Activated naive CD4-positive, alpha-beta T cell treated with anti-CD3 and anti-CD28 coated beads, Interleukin-2, amount 10 ng/mL, durations not matched to agents 7 days and 5 days (primary cell): Measurements from ENCODE around the gene RNASEH1.
A peak's percentile ranks its signal among the peaks of the same experiment; 100 is the strongest.

Experiments used
- CTCF ChIA-PET: fragments of 350-600 bp; sonication (Branson Sonifier 250); formaldehyde crosslinking; loops from one replicate; lab custom pipeline; 2021; ENCODE audit warnings: antibody characterized with exemption; lab: Charles Lee
- DNase-seq: peaks from one replicate; pipeline ENCODE4 v3.0.0-alpha.2; 2020
- H3K27ac Mint-ChIP-seq: one replicate; pipeline ENCODE4 v1.8.0; 2021; ENCODE audit warnings: mild to moderate bottlenecking, moderate library complexity, mixed read lengths
- H3K27me3 Mint-ChIP-seq: one replicate; pipeline ENCODE4 v1.8.0; 2021; ENCODE audit warnings: mild to moderate bottlenecking, mixed read lengths
- H3K36me3 Mint-ChIP-seq: one replicate; pipeline ENCODE4 v1.8.0; 2021; ENCODE audit warnings: mixed read lengths
- H3K4me1 Mint-ChIP-seq: one replicate; pipeline ENCODE4 v1.8.0; 2021; ENCODE audit warnings: mixed read lengths
- H3K4me3 Mint-ChIP-seq: one replicate; pipeline ENCODE4 v1.8.0; 2021; ENCODE audit warnings: mild to moderate bottlenecking, moderate library complexity, mixed read lengths
- H3K9me3 Mint-ChIP-seq: one replicate; pipeline ENCODE4 v1.8.0; 2021; ENCODE audit warnings: mixed read lengths

The RNASEH1 gene

GRCh38 chr2:3547915-3548314 lies 10.2 kb downstream of the RNASEH1 start:
- CTCF ChIA-PET: no interaction called here
- peaks cover 2% of the 10 kb centered on the region for H3K4me1 Mint-ChIP-seq
- no peak overlapping the region for H3K27ac Mint-ChIP-seq
- H3K9me3 Mint-ChIP-seq: no peaks in the 10 kb centered on the region
- H3K27me3 Mint-ChIP-seq: no peaks in the 10 kb centered on the region
- DNase-seq: no peak
- peaks cover 57% of the 10 kb centered on the region for H3K36me3 Mint-ChIP-seq
- H3K4me3 Mint-ChIP-seq: no peak overlapping the region

DNA sequence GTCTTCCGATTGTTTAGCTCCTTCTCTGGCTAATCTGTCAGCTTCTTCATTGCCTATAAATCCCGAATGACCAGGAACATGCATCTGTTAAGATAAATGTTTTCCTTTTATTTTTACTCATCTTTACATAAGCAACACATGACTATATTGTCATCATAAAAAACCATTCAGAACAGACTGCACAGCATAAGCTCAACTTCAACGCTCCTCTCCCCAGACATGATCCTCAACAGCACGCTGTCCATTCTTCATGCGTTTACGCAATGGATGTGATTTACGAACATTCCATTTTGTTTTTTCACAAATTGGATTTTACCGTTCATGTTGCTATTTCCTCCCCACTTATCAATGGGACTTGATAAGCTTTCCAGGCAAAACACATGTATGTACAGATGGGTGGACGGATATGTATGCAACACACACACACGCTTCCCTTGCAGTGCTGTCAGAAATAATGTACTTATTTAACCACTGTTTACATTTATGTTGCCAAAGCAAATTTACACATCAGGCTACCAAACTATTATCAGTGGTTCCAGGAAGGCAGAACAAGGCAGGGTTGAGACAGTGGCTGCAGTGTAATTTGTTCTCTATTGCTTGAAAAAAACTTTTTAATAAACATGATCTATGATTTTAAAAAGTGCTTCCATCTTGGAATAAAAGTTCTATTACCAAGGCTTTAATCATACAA lies 12.2 kb downstream of the RNASEH1 start:
- Mint-ChIP-seq H3K9me3 (no peaks in the 10 kb centered on the region), H3K36me3 (peaks cover 66% of the 10 kb centered on the region), H3K27ac (no peak overlapping the region), H3K27me3 (no peaks in the 10 kb centered on the region), H3K4me3 (no peak overlapping the region), H3K4me1 (no peaks in the 10 kb centered on the region)
- CTCF ChIA-PET: interaction anchor here (1.1 kb wide), 1 partner anchor 8 kb away, joined by 3 read pairs; no protein-coding TSS in a partner anchor
- no peak for DNase-seq

- no peak overlapping the region for H3K27ac Mint-ChIP-seq
- no peaks in the 10 kb centered on the region for H3K27me3 Mint-ChIP-seq
- no peaks in the 10 kb centered on the region for H3K4me1 Mint-ChIP-seq
- no peak for DNase-seq
- H3K4me3 Mint-ChIP-seq: no peak overlapping the region
- no peaks in the 10 kb centered on the region for H3K9me3 Mint-ChIP-seq
- peaks cover 47% of the 10 kb centered on the region for H3K36me3 Mint-ChIP-seq
- CTCF ChIA-PET: no interaction called here
Measured at GRCh38 chr2:3543023-3543683, 15.0 kb downstream of the RNASEH1 start.

DNA sequence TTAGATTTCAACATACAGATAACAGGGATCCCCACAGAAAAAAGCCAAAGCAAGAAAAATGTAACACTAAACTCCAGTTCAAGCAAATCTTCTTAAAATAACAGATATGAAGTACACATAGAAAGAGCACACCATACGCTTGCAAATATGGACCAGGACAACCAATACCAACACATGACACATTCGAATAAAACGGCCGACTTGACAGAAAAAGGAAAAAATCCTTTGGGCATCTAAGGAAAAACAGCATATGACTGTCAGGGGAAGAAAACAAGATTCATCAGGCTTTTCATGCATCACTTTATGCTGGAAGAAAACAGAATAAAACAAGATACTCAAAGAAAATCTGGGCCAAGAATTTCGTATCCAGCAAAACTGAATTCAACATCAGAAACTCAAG lies 16.0 kb downstream of the RNASEH1 start:
- Mint-ChIP-seq H3K27me3 (no peaks in the 10 kb centered on the region), H3K27ac (no peak overlapping the region), H3K4me3 (no peak overlapping the region), H3K36me3 (peaks cover 41% of the 10 kb centered on the region), H3K4me1 (no peaks in the 10 kb centered on the region), H3K9me3 (no peaks in the 10 kb centered on the region)
- no peak for DNase-seq
- CTCF ChIA-PET: no interaction called here

DNA sequence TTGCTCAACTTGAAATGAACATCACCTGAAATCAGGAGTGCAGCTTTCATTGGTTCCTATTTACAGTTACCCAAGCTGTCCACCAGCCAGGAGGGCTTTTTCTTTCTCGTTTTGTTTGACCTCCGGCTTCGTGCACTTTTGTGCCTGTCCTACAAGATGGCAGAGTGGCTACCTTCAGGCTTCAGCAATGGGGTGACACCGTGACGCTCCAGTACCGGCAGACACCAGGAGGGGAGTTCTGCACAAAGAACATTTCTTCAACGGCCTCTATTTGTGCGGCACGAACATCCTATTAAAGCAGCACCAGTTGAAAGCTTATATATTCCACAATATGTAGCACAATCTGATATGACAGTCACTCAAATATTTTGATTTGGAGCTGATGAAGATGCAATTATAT lies 18.3 kb downstream of the RNASEH1 start:
- Mint-ChIP-seq H3K9me3 (no peaks in the 10 kb centered on the region), H3K36me3 (peaks cover 28% of the 10 kb centered on the region), H3K4me3 (no peak overlapping the region), H3K27ac (no peak overlapping the region), H3K4me1 (peaks cover 5% of the 10 kb centered on the region), H3K27me3 (no peaks in the 10 kb centered on the region)
- CTCF ChIA-PET: no interaction called here
- DNase-seq: no peak

DNA sequence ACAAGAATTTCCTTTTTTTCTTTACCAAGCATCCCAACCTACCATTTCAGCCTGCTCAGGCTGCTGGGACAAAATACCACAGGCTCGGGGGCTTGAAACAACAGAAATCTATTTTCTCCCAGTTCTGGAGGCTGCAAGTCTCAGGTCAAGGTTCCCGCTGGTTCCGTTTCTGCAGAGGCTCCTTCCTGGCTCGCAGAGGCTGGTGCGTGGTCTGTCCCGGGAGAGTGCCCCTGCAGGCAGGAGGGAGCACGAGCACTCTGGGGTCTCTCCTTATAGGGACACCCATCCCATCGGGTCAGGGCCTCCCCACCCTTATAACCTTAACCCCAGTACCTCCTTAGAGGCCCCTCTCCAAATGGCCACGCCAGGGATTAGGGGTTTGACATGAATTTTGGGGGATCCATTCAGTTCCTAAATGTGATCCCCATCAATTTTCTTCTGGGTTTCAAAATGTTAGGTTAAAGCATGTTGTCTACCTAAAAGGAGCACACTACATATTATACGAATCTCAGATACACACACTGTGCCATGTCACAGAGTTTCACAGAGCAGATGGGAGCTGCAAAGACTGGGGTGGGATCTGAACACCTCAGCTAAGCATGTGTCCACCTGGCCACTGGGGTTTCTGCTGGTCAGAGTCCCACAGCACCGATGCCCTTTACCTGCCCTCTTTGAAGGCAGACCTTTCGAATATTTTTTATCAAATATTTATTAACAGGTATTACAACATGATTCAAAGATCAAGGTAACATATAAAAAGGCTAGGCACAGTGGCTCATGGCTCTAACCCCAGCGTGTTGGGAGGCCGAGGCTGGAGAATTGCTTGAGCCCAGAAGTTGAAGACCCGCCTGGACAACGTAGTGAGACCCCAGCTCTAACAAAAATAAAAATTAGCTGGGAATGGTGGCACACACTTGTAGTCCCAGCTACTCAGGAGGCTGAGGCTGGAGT lies 21.2 kb downstream of the RNASEH1 start:
- DNase-seq: peak; percentile 34
- Mint-ChIP-seq H3K9me3 (no peaks in the 10 kb centered on the region), H3K27ac (peak overlapping the region; percentile 77), H3K4me1 (peaks cover 5% of the 10 kb centered on the region), H3K27me3 (no peaks in the 10 kb centered on the region), H3K36me3 (peaks cover 10% of the 10 kb centered on the region), H3K4me3 (peak overlapping the region; percentile 70)
- CTCF ChIA-PET: interaction anchor here (2.0 kb wide), 1 partner anchor 12 kb away, joined by 7 read pairs; no protein-coding TSS in a partner anchor

DNA sequence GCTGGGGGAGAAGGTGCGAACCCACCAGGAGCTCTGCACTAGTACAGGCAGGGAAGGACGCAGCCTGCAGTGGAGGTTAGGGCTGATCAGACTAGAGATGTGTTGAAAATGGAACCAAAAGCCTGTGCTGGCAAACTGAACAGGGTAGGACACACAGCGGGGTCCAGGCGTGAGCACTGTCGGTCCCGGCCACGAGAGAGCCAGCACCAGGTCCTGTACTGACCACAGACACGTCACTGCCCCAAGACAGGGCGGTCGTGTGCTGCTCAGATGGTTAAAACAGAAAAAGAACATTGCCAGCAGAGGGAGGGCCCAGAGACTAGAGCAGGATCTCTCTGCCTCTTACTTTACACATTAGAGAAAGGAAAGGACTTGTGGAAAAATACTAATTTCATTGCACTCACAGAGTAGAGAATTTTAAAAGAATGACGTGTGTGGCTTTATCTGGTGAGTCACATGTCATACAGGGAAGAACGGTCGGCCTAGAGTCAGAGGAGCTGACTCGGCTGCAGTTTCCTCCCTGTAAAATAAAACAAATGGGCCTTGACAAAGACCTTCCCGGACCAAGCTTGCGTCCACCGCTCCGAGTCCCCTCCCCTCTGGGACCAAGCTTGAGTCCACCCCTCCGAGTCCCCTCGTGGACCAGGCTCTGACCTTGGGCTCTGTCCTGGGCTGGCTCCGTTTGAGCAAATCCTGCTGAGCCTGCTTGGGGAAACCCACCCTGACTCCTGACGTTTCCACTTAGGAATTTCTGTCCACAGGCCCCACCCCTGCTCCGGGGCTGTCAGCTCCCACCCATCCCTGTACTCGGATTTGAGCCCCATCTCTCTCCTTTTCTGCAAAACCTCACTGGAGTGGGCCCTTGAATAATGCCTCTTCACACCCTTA lies 22.1 kb downstream of the RNASEH1 start:
- no peaks in the 10 kb centered on the region for H3K27me3 Mint-ChIP-seq
- H3K4me3 Mint-ChIP-seq: peak overlapping the region; percentile 70
- peaks cover 5% of the 10 kb centered on the region for H3K4me1 Mint-ChIP-seq
- H3K36me3 Mint-ChIP-seq: peaks cover 3% of the 10 kb centered on the region
- no peak for DNase-seq
- CTCF ChIA-PET: interaction anchor here (2.0 kb wide), 1 partner anchor 11 kb away, joined by 7 read pairs; no protein-coding TSS in a partner anchor
- H3K9me3 Mint-ChIP-seq: no peaks in the 10 kb centered on the region
- H3K27ac Mint-ChIP-seq: peak overlapping the region; percentile 77

- CTCF ChIA-PET: interaction anchor here (2.0 kb wide), 1 partner anchor 11 kb away, joined by 7 read pairs; no protein-coding TSS in a partner anchor
- Mint-ChIP-seq H3K27ac (no peak overlapping the region), H3K36me3 (peaks cover 3% of the 10 kb centered on the region), H3K9me3 (no peaks in the 10 kb centered on the region), H3K4me3 (peak overlapping the region; percentile 70), H3K27me3 (no peaks in the 10 kb centered on the region), H3K4me1 (peaks cover 5% of the 10 kb centered on the region)
- no peak for DNase-seq
Measured at GRCh38 chr2:3535467-3535793, 22.7 kb downstream of the RNASEH1 start.

GRCh38 chr2:3534251-3534814 lies 23.8 kb downstream of the RNASEH1 start:
- Mint-ChIP-seq H3K27ac (no peak overlapping the region), H3K9me3 (no peaks in the 10 kb centered on the region), H3K36me3 (peaks cover under 1% of the 10 kb centered on the region), H3K4me3 (no peak overlapping the region), H3K27me3 (peaks cover 4% of the 10 kb centered on the region), H3K4me1 (peaks cover 5% of the 10 kb centered on the region)
- no peak for DNase-seq
- CTCF ChIA-PET: no interaction called here

DNA sequence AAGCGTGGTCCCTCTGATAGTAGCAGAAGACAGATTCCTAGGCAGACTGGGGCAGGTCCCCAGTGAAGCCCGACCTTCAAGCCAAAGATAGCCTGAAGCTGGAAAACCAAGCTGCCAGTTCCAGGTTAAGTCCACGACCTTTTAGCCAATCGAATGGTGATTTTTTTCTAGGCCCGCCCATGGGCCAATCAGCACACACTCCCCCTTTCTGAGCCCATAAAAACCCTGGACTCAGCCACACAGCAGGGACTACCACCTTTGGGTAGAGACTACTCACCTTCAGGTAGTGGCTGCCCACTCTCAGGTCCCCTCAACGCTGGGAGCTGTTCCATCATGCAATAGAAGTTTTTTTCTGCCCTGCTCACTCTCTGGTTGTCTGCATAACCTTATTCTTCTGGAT lies 24.3 kb downstream of the RNASEH1 start:
- no peak overlapping the region for H3K27ac Mint-ChIP-seq
- CTCF ChIA-PET: no interaction called here
- H3K36me3 Mint-ChIP-seq: no peaks in the 10 kb centered on the region
- no peaks in the 10 kb centered on the region for H3K9me3 Mint-ChIP-seq
- DNase-seq: no peak
- H3K27me3 Mint-ChIP-seq: peaks cover 4% of the 10 kb centered on the region
- H3K4me3 Mint-ChIP-seq: no peak overlapping the region
- peaks cover 5% of the 10 kb centered on the region for H3K4me1 Mint-ChIP-seq

GRCh38 chr2:3532941-3533340 lies 25.2 kb downstream of the RNASEH1 start:
- H3K36me3 Mint-ChIP-seq: no peaks in the 10 kb centered on the region
- peaks cover 5% of the 10 kb centered on the region for H3K4me1 Mint-ChIP-seq
- CTCF ChIA-PET: no interaction called here
- peaks cover 4% of the 10 kb centered on the region for H3K27me3 Mint-ChIP-seq
- no peak overlapping the region for H3K27ac Mint-ChIP-seq
- H3K4me3 Mint-ChIP-seq: no peak overlapping the region
- no peaks in the 10 kb centered on the region for H3K9me3 Mint-ChIP-seq
- no peak for DNase-seq

DNA sequence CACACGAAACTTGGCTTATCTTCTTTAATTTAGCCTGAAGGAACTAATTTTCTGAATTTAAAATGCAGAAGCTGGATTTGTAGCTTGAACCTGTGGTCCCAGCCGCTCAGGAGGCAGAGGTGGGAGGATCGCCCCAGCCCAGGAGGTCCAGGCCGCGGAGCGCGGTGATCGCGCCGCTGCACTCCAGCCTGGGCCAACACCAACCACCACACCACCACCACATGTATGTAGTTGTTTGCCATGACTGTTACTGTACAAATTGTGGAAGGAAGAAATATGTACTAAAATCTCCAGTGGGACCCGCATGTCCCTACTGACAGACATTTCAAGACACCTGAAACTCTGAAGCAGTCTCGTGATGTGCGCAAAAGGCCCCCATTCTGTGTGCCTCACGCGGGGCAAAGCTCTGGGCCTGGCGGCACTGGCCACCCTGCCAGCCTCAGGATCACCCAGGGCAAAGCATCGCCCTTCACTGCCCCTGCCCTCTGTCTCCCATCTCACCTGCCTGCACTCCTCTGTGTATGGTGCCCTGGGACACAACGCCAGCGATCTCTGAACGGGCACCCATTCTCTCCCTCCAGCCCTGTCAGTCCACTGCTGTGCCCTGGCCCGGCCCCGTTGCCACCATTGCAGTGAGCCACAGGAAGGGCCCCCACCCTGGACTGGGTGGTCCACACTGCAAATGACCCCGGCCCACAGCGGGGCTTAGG lies 28.7 kb downstream of the RNASEH1 start:
- CTCF ChIA-PET: no interaction called here
- H3K4me1 Mint-ChIP-seq: no peaks in the 10 kb centered on the region
- H3K27me3 Mint-ChIP-seq: peaks cover 8% of the 10 kb centered on the region
- no peaks in the 10 kb centered on the region for H3K9me3 Mint-ChIP-seq
- H3K27ac Mint-ChIP-seq: no peak overlapping the region
- no peaks in the 10 kb centered on the region for H3K36me3 Mint-ChIP-seq
- no peak overlapping the region for H3K4me3 Mint-ChIP-seq
- no peak for DNase-seq
